Measurements from ENCODE around the gene KIF2C. TPM values are rescaled to one million over a fixed set of nuclear protein-coding genes. Genes with fewer than 3 reads are reported as not detected.
A peak's percentile ranks its signal among the peaks of the same experiment; 100 is the strongest.

The KIF2C gene
- total RNA-seq, 4 donors from 2014 or later, result 0.76 to 4.5 (median 3.7) TPM

DNA sequence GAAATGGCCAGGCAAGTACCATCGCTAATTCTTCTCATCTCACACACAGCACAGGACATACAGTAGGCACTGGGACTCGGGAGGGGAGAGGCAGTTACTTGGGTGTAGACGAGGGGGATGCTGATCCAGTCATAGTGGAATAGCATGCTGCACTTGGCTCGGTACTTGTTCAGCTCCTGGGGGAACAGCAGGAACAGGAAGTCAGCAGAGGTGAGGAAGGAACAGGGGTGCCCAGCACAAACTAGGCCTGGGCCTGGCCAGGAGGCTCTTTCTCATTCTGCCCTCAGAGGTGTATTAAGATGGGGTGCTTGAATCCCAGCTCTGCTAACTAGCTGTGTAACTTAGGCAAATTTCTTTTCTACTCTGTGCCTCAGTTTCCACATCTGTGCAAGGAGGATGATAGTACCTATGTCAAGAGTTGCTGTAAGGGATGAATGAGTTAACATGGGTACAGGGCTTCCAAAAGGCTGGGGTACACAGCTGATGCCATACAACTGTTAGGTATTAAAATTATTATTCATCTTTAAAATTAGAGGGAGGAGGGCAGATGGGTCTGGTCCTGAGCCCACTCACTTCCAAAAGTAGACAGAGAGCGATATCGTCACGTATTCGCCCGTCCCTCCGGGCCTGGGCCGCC lies 46.0 kb downstream of the KIF2C start:
- 39 to 43% methylated on average over 11 of the region's 11 CpGs for WGBS, 2 donors
- intact Hi-C loops (cut with DNase I; ENCODE audit: low total_unique reads), result no loop called here
- DNase-seq (ENCODE audit: low spot score in 2 of 2), result no peak
- TF ChIP-seq, protein P1, sequence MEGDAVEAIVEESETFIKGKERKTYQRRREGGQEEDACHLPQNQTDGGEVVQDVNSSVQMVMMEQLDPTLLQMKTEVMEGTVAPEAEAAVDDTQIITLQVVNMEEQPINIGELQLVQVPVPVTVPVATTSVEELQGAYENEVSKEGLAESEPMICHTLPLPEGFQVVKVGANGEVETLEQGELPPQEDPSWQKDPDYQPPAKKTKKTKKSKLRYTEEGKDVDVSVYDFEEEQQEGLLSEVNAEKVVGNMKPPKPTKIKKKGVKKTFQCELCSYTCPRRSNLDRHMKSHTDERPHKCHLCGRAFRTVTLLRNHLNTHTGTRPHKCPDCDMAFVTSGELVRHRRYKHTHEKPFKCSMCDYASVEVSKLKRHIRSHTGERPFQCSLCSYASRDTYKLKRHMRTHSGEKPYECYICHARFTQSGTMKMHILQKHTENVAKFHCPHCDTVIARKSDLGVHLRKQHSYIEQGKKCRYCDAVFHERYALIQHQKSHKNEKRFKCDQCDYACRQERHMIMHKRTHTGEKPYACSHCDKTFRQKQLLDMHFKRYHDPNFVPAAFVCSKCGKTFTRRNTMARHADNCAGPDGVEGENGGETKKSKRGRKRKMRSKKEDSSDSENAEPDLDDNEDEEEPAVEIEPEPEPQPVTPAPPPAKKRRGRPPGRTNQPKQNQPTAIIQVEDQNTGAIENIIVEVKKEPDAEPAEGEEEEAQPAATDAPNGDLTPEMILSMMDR (IDR thresholded peaks at IDR 0.05), result no peak
- no peak for TF ChIP-seq POLR2A (IDR thresholded peaks at IDR 0.05)
- no peak overlapping the region for H3K4me3 ChIP-seq (ENCODE audit: low read depth, poor library complexity, severe bottlenecking)

DNA sequence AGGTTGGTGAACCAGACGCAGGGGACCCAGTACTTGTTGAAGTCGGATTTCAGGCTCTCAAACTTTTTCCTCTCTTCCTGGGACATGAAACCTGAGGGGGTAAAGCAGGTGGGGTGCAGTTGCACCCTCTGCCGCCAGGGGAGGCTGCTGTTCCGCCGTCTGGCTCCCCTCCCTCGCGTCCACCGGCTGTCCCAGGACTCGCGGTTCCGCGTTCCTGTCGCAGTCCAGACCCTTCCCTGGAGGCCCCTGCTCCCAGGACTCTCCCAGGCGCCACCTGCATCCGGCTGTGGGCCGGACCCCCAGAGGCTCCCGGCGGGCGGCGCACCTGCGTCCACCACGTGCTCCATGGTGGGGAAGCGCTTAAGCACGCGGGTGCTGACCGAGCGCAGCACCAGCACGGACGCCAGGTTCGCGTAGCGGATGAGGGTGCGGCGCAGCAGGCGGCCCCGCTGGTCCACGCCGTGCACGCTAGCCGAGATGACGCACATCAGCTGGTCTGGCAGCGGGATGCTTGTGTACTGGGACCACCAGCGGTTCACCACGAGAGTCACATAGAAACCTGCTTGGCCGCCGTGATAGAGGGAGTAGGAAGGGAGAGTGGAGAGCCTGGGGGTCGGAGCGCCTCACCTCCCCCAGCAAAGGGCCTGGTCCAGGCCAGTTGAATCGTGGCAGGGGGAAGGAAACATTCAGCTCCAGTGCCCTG lies 46.7 kb downstream of the KIF2C start:
- no peak for DNase-seq (ENCODE audit: low spot score in 2 of 2)
- peak overlapping the region; percentile 16 for H3K4me3 ChIP-seq (ENCODE audit: low read depth, poor library complexity, severe bottlenecking)
- intact Hi-C loops (cut with DNase I; ENCODE audit: low total_unique reads), result no loop called here
- WGBS, 2 donors, result 21 to 27% methylated on average over 18 to 20 of the region's 49 CpGs
- no peak for TF ChIP-seq POLR2A (IDR thresholded peaks at IDR 0.05)
- TF ChIP-seq, protein P1 (IDR thresholded peaks at IDR 0.05), result peak in 2 of 3 donors; percentile 72 to 99

DNA sequence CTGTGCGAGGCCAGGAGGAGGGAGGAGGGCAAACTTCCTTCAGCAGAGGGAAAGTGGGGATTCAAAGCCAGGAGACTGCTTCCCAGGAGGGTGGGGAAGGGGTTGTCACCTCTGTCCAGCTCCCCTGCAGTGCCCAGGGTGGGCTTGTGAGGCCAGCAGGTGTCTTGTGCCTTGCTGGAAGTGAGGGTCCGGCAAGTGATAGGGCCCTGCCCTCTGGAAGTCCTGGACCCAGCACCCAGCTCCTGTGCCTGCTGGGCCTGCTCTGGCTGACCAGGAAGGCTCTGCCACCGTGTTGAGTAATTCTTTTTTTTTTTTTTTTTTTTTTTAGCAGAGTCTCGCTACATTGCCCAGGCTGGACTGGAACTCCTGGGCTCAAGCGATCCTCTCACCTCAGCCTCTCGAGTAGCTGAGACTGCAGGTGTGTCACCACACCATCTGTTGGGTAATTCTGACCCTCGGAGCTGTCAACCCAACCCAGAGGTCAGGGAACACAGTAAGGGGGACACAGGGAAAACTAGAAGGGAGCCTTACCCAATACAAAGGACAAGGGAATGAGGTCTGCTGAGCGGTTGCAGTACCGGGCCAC lies 47.3 kb downstream of the KIF2C start:
- H3K4me3 ChIP-seq (ENCODE audit: low read depth, poor library complexity, severe bottlenecking), result no peak overlapping the region
- DNase-seq (ENCODE audit: low spot score in 2 of 2), result no peak
- intact Hi-C loops (cut with DNase I; ENCODE audit: low total_unique reads), result no loop called here
- 81 to 84% methylated on average over 9 of the region's 9 CpGs for WGBS, 2 donors
- TF ChIP-seq POLR2A (IDR thresholded peaks at IDR 0.05), result no peak
- TF ChIP-seq, protein P1 (IDR thresholded peaks at IDR 0.05), result no peak

DNA sequence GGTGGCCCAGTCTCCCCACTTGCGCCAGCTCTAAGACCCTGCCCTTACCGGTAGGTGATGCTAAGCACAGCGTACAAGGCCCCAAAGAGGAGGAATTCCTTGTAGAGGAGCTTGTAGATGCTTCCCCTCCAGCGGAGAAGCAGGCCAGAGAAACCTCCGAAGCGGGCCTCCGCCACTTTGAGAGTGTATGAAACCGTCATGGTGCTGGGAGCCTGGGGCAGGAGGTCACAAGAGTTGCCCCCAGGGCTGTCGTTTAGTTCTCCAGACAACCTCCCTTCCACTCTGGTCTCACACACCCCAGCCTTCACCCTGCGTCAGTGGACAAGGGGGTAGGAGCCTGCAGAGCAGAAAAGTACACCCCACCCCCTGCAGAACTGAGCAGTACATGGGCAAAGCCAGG lies 47.9 kb downstream of the KIF2C start:
- intact Hi-C loops (cut with DNase I; ENCODE audit: low total_unique reads), result no loop called here
- WGBS, 2 donors, result 96 to 97% methylated on average over 10 of the region's 10 CpGs
- no peak overlapping the region for H3K4me3 ChIP-seq (ENCODE audit: low read depth, poor library complexity, severe bottlenecking)
- DNase-seq (ENCODE audit: low spot score in 2 of 2), result no peak
- TF ChIP-seq, protein P1 (IDR thresholded peaks at IDR 0.05), result no peak
- no peak for TF ChIP-seq POLR2A (IDR thresholded peaks at IDR 0.05)

DNA sequence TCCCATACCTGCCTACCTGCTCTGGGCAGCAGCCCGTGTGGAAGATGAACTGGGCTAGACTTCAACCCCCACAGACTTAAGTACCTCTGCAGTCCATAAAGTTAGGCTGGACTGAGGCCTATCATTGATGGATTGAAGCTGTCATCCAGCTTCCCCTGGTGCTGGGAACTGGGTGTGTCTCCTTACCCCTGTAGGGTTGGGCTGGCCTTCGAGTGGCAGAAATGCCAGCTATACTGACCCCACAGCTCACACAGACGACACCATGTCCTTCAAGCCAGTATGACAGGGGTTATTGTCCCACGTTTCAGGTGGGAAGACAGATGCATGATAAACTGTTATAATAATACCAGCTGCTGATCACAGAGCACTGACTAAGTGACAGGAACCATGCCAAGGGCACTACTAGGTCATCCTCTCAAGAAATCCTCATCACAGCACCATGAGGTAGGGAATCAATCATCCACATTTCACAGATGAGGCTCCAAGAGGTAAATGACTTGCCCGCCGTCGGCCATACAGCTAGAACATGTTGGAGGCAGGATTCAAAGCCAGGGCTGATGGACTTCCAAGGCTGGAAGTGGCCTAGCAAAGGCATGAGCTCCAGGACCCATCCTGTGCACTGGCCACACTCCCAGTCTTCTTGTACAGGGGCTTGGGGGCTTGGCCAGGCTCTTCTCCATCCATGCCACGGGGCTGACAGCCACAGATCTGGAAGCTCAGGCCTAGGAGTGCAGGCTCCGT lies 48.7 kb downstream of the KIF2C start, which contains the start of gene BEST4:
BEST4 (minus strand) TSS at position 51 of the 741 bp plus-strand sequence. CDS start 465 bp downstream, outside the sequence.
- 84 to 91% methylated on average over 5 to 9 of the region's 9 CpGs for WGBS, 2 donors
- intact Hi-C loops (cut with DNase I; ENCODE audit: low total_unique reads), result no loop called here
- no peak within 1 kb of the TSS for H3K4me3 ChIP-seq (ENCODE audit: low read depth, poor library complexity, severe bottlenecking)
- TF ChIP-seq POLR2A (IDR thresholded peaks at IDR 0.05), result no peak
- TF ChIP-seq, protein P1 (IDR thresholded peaks at IDR 0.05), result no peak
- no peak for DNase-seq (ENCODE audit: low spot score in 2 of 2)
